HepG2 (cell line): ENCODE data around the gene SFXN5. TPM values are rescaled to one million over a fixed set of nuclear protein-coding genes. Genes with fewer than 3 reads are reported as not detected.

Experiments
- ETV5 ChIP-seq: IDR thresholded peaks from 2 replicates; pipeline ENCODE4 v1.6.1; 2018; ENCODE audit warnings: missing biosample characterization, missing genetic modification reagents, inconsistent platforms, borderline replicate concordance
- EZH2 ChIP-seq: conservative IDR thresholded peaks from 2 replicates; pipeline ENCODE4 v1.6.1; 2012; ENCODE audit warnings: mild to moderate bottlenecking, low read depth, low read length, moderate library complexity
- FOXC1 ChIP-seq: sonication (generic); formaldehyde crosslinking; IDR thresholded peaks from 2 replicates; pipeline ENCODE4 v1.8.0; 2022; ENCODE audit warnings: mild to moderate bottlenecking, missing genetic modification reagents, borderline replicate concordance
- GPN1 ChIP-seq: sonication (generic); formaldehyde crosslinking; IDR thresholded peaks from 2 replicates; pipeline ENCODE4 v1.5.1; 2020; ENCODE audit warnings: missing genetic modification reagents, borderline replicate concordance
- HCFC1 ChIP-seq: fragments of 150-350 bp; IDR thresholded peaks from 2 replicates; pipeline ENCODE4 v1.6.1; 2014; ENCODE audit warnings: low read depth, low read length
- NCOA5 ChIP-seq: sonication (generic); formaldehyde crosslinking; IDR thresholded peaks from 2 replicates; pipeline ENCODE4 v1.4.0; 2020; ENCODE audit warnings: missing genetic modification reagents
- NFYC ChIP-seq: IDR thresholded peaks from 2 replicates; pipeline ENCODE4 v1.6.1; 2016; ENCODE audit warnings: missing genetic modification reagents, missing compliant biosample characterization
- NR2C2 ChIP-seq: sonication (generic); formaldehyde crosslinking; IDR thresholded peaks from 2 replicates; pipeline ENCODE4 v1.4.0; 2020; ENCODE audit warnings: missing genetic modification reagents, mild to moderate bottlenecking, moderate library complexity, borderline replicate concordance
- POGZ ChIP-seq: sonication (generic); formaldehyde crosslinking; IDR thresholded peaks from 2 replicates; pipeline ENCODE4 v1.4.0; 2020; ENCODE audit warnings: mild to moderate bottlenecking, missing genetic modification reagents
- RFX1 ChIP-seq: fragments of 450-650 bp; IDR thresholded peaks from 2 replicates; pipeline ENCODE4 v1.6.1; 2017
- SAP130 ChIP-seq: IDR thresholded peaks from 2 replicates; pipeline ENCODE4 v1.6.1; 2016; ENCODE audit warnings: low read depth
- SCMH1 ChIP-seq: sonication (generic); formaldehyde crosslinking; IDR thresholded peaks from 2 replicates; pipeline ENCODE4 v1.9.0; 2021; ENCODE audit warnings: missing genetic modification reagents, mild to moderate bottlenecking, borderline replicate concordance
- SP2 ChIP-seq: sonication (generic); formaldehyde crosslinking; IDR thresholded peaks from 2 replicates; pipeline ENCODE4 v1.5.1; 2020; ENCODE audit warnings: mild to moderate bottlenecking, missing genetic modification reagents
- XRCC5 ChIP-seq: fragments of 200-400 bp; formaldehyde crosslinking; optimal IDR thresholded peaks from 2 replicates; pipeline ENCODE3; 2017; ENCODE audit warnings: mild to moderate bottlenecking, low read length
- ZNF792 ChIP-seq: IDR thresholded peaks from 2 replicates; pipeline ENCODE4 v1.6.1; 2016
- polyA plus RNA-seq, 8 experiments: library from polyadenylated mRNA; depleted of rRNA in 3 of 8; stranded (reverse) in 7 of 8; unstranded in 1 of 8; fragments of >200 nt; fragmentation: Illumina TruSeq in 4 of 8; extraction: Trizol in 4 of 8; gene quantifications; 2 replicates each; pipeline versions ENCODE4 v1.2.1 to v1.2.3, GENCODE V29; 2011 to 2016; ENCODE audit warnings: low read depth in 4 of 8, missing spikeins in 1 of 8, mixed read lengths in 1 of 8; ENCODE audit not compliant: insufficient read depth in 1 of 8
- total RNA-seq, 5 experiments: library from RNA; depleted of rRNA; stranded (reverse); fragments of >200 nt; fragmentation: Illumina TruSeq; extraction: Trizol; gene quantifications; 2 replicates each; pipeline ENCODE4 v1.2.3, GENCODE V29; 2016; ENCODE audit warnings: low read depth in 1 of 5
- TF ChIP-seq, protein P1 (sequence below): sonication (generic); formaldehyde crosslinking; IDR thresholded peaks from 2 replicates; pipeline ENCODE4 v1.9.0; 2021; ENCODE audit warnings: mild to moderate bottlenecking, missing genetic modification reagents
- TF ChIP-seq, protein P2 (sequence below): sonication (generic); formaldehyde crosslinking; IDR thresholded peaks from 2 replicates; pipeline ENCODE4 v1.8.0; 2022; ENCODE audit warnings: mild to moderate bottlenecking, missing genetic modification reagents

Gene SFXN5
- total and polyA plus RNA-seq, 2 of the 13 experiments (the other 11 are each of a cell fraction or from before 2014, with no cell fraction given): 34.9 to 37.4 TPM

DNA sequence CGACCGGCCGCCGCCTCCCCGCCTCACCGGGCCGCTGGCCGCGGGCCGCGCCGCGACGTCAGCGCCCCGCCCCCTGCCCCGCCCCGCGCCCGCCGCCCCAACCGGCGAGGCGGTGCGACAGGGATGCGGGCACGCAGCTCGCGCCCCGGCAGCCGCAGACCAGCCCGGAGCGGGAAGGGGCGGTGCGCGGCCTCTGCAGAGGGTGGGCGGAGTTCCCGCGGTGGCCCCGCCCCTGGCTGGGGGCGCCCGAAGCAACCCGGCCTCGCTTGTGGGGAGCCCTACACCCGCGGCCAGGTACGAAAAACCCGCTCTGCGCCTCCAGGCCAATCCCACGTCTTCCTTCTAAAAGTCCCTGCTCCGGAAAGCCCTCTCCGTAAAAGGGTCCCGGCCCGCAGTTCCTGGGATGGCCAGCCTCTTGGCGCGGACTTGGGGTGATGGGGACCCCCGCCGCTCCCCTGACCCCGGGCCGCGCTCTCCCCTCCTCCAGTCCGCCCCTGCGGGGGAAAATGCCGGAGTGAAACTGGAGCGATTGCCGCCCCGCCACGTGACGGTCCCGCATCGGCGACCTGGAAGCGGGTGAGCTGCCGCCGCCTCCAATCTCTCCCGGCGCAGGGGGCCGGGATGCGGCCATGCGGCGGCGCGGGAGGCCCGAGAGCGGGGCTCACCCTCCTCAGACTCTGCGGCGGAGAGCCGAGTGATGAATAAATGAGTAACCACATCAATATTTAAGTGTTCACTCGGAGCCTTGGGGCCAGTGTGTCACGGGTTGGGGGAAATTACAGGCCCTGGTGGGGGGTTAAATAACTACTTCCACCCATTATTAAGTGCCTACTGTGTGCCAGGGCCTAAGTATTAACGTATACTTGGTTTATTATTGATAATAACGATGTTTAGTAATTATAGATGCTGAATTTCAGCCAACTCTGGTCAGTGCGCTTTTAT, 41.7 kb upstream of the SFXN5 start, which contains the start of gene RAB11FIP5 (continued):
- TF ChIP-seq SP2 (CRISPR knock-in tag): peak; percentile 51; the same call in 1 of the 2 replicates
- TF ChIP-seq GPN1: no peak
- no peak for TF ChIP-seq SCMH1 (CRISPR knock-in tag)
- no peak; the same call in none of the 2 replicates for TF ChIP-seq POGZ (CRISPR knock-in tag)
- peak; percentile 63; the same call in 1 of the 2 replicates for TF ChIP-seq SAP130
- TF ChIP-seq EZH2: no peak
- TF ChIP-seq ZNF792 (CRISPR knock-in tag): peak; percentile 30; the same call in 1 of the 2 replicates
- TF ChIP-seq, protein P1, sequence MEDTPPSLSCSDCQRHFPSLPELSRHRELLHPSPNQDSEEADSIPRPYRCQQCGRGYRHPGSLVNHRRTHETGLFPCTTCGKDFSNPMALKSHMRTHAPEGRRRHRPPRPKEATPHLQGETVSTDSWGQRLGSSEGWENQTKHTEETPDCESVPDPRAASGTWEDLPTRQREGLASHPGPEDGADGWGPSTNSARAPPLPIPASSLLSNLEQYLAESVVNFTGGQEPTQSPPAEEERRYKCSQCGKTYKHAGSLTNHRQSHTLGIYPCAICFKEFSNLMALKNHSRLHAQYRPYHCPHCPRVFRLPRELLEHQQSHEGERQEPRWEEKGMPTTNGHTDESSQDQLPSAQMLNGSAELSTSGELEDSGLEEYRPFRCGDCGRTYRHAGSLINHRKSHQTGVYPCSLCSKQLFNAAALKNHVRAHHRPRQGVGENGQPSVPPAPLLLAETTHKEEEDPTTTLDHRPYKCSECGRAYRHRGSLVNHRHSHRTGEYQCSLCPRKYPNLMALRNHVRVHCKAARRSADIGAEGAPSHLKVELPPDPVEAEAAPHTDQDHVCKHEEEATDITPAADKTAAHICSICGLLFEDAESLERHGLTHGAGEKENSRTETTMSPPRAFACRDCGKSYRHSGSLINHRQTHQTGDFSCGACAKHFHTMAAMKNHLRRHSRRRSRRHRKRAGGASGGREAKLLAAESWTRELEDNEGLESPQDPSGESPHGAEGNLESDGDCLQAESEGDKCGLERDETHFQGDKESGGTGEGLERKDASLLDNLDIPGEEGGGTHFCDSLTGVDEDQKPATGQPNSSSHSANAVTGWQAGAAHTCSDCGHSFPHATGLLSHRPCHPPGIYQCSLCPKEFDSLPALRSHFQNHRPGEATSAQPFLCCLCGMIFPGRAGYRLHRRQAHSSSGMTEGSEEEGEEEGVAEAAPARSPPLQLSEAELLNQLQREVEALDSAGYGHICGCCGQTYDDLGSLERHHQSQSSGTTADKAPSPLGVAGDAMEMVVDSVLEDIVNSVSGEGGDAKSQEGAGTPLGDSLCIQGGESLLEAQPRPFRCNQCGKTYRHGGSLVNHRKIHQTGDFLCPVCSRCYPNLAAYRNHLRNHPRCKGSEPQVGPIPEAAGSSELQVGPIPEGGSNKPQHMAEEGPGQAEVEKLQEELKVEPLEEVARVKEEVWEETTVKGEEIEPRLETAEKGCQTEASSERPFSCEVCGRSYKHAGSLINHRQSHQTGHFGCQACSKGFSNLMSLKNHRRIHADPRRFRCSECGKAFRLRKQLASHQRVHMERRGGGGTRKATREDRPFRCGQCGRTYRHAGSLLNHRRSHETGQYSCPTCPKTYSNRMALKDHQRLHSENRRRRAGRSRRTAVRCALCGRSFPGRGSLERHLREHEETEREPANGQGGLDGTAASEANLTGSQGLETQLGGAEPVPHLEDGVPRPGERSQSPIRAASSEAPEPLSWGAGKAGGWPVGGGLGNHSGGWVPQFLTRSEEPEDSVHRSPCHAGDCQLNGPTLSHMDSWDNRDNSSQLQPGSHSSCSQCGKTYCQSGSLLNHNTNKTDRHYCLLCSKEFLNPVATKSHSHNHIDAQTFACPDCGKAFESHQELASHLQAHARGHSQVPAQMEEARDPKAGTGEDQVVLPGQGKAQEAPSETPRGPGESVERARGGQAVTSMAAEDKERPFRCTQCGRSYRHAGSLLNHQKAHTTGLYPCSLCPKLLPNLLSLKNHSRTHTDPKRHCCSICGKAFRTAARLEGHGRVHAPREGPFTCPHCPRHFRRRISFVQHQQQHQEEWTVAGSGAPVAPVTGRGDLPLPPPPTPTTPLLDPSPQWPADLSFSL (CRISPR knock-in tag): no peak
- no peak for TF ChIP-seq HCFC1
- TF ChIP-seq ETV5: no peak; the same call in 1 of the 2 replicates
- no peak for TF ChIP-seq RFX1
- TF ChIP-seq, protein P2, sequence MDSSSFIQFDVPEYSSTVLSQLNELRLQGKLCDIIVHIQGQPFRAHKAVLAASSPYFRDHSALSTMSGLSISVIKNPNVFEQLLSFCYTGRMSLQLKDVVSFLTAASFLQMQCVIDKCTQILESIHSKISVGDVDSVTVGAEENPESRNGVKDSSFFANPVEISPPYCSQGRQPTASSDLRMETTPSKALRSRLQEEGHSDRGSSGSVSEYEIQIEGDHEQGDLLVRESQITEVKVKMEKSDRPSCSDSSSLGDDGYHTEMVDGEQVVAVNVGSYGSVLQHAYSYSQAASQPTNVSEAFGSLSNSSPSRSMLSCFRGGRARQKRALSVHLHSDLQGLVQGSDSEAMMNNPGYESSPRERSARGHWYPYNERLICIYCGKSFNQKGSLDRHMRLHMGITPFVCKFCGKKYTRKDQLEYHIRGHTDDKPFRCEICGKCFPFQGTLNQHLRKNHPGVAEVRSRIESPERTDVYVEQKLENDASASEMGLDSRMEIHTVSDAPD (CRISPR knock-in tag): no peak
- TF ChIP-seq XRCC5: peak; percentile 43
- no peak for TF ChIP-seq NCOA5 (CRISPR knock-in tag)
- peak; percentile 45; the same call in 1 of the 2 replicates for TF ChIP-seq NR2C2 (CRISPR knock-in tag)
- peak; percentile 41 for TF ChIP-seq FOXC1 (CRISPR knock-in tag)
- TF ChIP-seq NFYC (CRISPR knock-in tag): peak; percentile 57; the same call in 1 of the 2 replicates
